ENCODE measurements around the gene FKBP5.

Gene FKBP5

DNA sequence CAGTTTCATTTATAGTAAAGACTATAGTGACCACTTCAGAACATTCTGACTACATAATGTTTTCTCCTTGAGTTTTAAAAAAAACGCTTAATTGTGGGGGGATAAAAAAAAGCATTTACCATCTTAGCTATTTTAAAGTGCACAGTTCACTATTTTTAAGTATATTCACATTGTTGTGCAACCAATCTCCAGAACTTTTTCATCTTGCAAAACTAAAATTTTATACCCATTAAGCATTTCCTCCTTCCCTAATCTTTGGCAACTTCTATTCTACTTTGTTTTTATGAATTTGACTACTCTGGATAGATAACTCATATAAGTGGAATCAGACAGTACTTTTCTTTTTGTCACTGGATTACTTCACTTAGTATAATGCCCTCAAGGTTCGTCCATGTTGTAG is 62.3 kb downstream of the FKBP5 start:
- no peak for DNase-seq
- H3K36me3 ChIP-seq (replicated peaks; ENCODE audit: insufficient read depth, low read length) = no peaks in the 10 kb centered on the region
- H4K20me1 ChIP-seq (ENCODE audit: insufficient read depth, low read length) = no peaks in the 10 kb centered on the region
- H3F3A ChIP-seq (ENCODE audit: insufficient read depth, low read length) = no peaks in the 10 kb centered on the region
- H3K79me2 ChIP-seq (ENCODE audit: low read length) = no peaks in the 10 kb centered on the region
- H3K27ac ChIP-seq (ENCODE audit: low read length) = no peak overlapping the region
- no peaks in the 10 kb centered on the region for H3K9me2 ChIP-seq (replicated peaks; ENCODE audit: insufficient read depth, low read length)
- TF ChIP-seq, protein P1, sequence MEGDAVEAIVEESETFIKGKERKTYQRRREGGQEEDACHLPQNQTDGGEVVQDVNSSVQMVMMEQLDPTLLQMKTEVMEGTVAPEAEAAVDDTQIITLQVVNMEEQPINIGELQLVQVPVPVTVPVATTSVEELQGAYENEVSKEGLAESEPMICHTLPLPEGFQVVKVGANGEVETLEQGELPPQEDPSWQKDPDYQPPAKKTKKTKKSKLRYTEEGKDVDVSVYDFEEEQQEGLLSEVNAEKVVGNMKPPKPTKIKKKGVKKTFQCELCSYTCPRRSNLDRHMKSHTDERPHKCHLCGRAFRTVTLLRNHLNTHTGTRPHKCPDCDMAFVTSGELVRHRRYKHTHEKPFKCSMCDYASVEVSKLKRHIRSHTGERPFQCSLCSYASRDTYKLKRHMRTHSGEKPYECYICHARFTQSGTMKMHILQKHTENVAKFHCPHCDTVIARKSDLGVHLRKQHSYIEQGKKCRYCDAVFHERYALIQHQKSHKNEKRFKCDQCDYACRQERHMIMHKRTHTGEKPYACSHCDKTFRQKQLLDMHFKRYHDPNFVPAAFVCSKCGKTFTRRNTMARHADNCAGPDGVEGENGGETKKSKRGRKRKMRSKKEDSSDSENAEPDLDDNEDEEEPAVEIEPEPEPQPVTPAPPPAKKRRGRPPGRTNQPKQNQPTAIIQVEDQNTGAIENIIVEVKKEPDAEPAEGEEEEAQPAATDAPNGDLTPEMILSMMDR (IDR thresholded peaks at IDR 0.05; ENCODE audit: low read length) = no peak
- TF ChIP-seq EZH2 (optimal IDR thresholded peaks at IDR 0.05; ENCODE audit: low read depth, low read length) = no peak
- no peak for TF ChIP-seq EZH2phosphoT487 (IDR thresholded peaks at IDR 0.05; ENCODE audit: low read length)
- H3K4me2 ChIP-seq (ENCODE audit: low read depth, low read length) = no peak overlapping the region
- H2AFZ ChIP-seq (ENCODE audit: low read length) = no peak overlapping the region
- H3K27me3 ChIP-seq (replicated peaks; ENCODE audit: insufficient read depth, low read length) = no peaks in the 10 kb centered on the region
- H3K9me3 ChIP-seq (replicated peaks; ENCODE audit: insufficient read depth, low read length) = no peaks in the 10 kb centered on the region
- H3K4me1 ChIP-seq (ENCODE audit: low read length) = no peaks in the 10 kb centered on the region
- no peak overlapping the region for H3K4me3 ChIP-seq (ENCODE audit: low read length)
- H3K9ac ChIP-seq (ENCODE audit: low read length) = no peak overlapping the region

DNA sequence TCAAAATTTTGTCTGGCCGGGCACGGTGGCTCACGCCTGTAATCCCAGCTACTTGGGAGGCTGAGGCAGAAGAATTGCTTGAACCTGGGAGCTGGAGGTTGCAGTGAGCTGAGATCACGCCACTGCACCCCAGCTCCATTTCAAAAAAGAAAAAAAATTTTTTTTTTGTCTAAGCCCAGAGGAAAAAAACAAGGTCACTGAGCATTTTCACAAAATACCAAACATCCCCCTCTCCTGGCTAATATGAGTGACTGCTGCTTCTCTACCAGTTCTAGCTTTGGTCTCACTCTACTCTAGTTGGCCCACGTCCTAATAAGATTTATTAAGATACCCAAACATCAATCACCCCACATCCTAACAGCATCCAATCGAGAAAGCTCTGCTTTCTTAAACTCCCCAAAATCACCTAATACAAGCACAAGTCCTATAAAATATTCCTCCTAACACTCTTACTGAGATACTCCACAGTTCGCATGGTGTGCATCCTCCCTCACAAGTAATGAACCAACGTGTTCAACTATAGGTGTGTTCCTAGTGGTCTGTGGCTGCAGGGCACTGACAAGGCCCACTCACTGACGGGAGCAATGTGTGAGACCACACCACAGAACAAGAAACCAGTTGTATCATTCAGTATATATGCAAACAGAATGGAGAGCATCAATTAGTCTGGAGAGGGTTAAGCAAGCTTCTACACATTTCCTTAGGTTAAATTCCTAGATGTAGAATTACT is 64.2 kb downstream of the FKBP5 start:
- Histone ChIP-seq H4K20me1 (ENCODE audit: insufficient read depth, low read length) (no peaks in the 10 kb centered on the region), H3K27me3 (replicated peaks; ENCODE audit: insufficient read depth, low read length) (no peaks in the 10 kb centered on the region), H3K4me3 (ENCODE audit: low read length) (no peak overlapping the region), H3K4me1 (ENCODE audit: low read length) (no peaks in the 10 kb centered on the region), H3K27ac (ENCODE audit: low read length) (no peak overlapping the region), H3K9me3 (replicated peaks; ENCODE audit: insufficient read depth, low read length) (no peaks in the 10 kb centered on the region), H3F3A (ENCODE audit: insufficient read depth, low read length) (no peaks in the 10 kb centered on the region), H2AFZ (ENCODE audit: low read length) (no peak overlapping the region), H3K9ac (ENCODE audit: low read length) (no peak overlapping the region), H3K4me2 (ENCODE audit: low read depth, low read length) (no peak overlapping the region), H3K36me3 (replicated peaks; ENCODE audit: insufficient read depth, low read length) (no peaks in the 10 kb centered on the region), H3K9me2 (replicated peaks; ENCODE audit: insufficient read depth, low read length) (no peaks in the 10 kb centered on the region), H3K79me2 (ENCODE audit: low read length) (no peaks in the 10 kb centered on the region)
- DNase-seq = peak; percentile 24
- no peak for TF ChIP-seq EZH2 (optimal IDR thresholded peaks at IDR 0.05; ENCODE audit: low read depth, low read length)
- TF ChIP-seq, protein P1 (IDR thresholded peaks at IDR 0.05; ENCODE audit: low read length) = peak; percentile 29; the same call in 1 of the 2 replicates

DNA sequence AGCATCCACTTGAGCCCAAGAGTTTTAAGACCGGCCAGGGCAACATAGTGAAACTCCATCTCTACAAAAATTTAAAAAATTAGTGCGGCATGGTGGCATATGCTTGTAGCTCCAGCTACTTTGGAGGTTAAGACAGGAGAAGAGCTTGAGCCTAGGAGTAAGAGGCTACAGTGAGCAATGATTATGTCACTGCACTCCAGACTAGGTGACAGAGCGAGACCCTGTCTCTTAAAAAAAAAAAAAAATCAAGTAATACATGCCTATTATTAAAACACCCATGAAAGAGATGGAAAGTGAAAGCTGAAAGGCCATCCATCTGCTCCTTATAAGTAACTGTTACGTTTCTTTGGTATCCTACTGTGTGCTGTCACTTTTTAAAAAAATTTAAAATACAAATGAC is 66.4 kb downstream of the FKBP5 start:
- H4K20me1 ChIP-seq (ENCODE audit: insufficient read depth, low read length) = no peaks in the 10 kb centered on the region
- TF ChIP-seq EZH2 (optimal IDR thresholded peaks at IDR 0.05; ENCODE audit: low read depth, low read length) = no peak
- TF ChIP-seq, protein P1 (IDR thresholded peaks at IDR 0.05; ENCODE audit: low read length) = no peak
- no peak for TF ChIP-seq EZH2phosphoT487 (IDR thresholded peaks at IDR 0.05; ENCODE audit: low read length)
- no peak for DNase-seq
- H3K4me1 ChIP-seq (ENCODE audit: low read length) = no peaks in the 10 kb centered on the region
- no peaks in the 10 kb centered on the region for H3F3A ChIP-seq (ENCODE audit: insufficient read depth, low read length)
- no peak overlapping the region for H2AFZ ChIP-seq (ENCODE audit: low read length)
- no peaks in the 10 kb centered on the region for H3K9me2 ChIP-seq (replicated peaks; ENCODE audit: insufficient read depth, low read length)
- no peaks in the 10 kb centered on the region for H3K27me3 ChIP-seq (replicated peaks; ENCODE audit: insufficient read depth, low read length)
- no peaks in the 10 kb centered on the region for H3K36me3 ChIP-seq (replicated peaks; ENCODE audit: insufficient read depth, low read length)
- no peaks in the 10 kb centered on the region for H3K9me3 ChIP-seq (replicated peaks; ENCODE audit: insufficient read depth, low read length)
- no peak overlapping the region for H3K9ac ChIP-seq (ENCODE audit: low read length)
- no peaks in the 10 kb centered on the region for H3K79me2 ChIP-seq (ENCODE audit: low read length)
- H3K4me3 ChIP-seq (ENCODE audit: low read length) = no peak overlapping the region
- H3K27ac ChIP-seq (ENCODE audit: low read length) = no peak overlapping the region
- no peak overlapping the region for H3K4me2 ChIP-seq (ENCODE audit: low read depth, low read length)

Measured in MM.1S (cell line).